GM18907 (cell line): Measurements from ENCODE around the gene COBL.

Experiments
- ATAC-seq: cut with Tn5 transposase; IDR thresholded peaks from one replicate; pipeline ENCODE4 v1.9.1; 2021; ENCODE audit warnings: mild to moderate bottlenecking, moderate library complexity; ENCODE audit not compliant: unreplicated experiment

The COBL gene

GRCh38 chr7:51082096-51082840 is 234.3 kb downstream of the COBL start:
- no peak for ATAC-seq

GRCh38 chr7:51081270-51081890 is 235.2 kb downstream of the COBL start:
- ATAC-seq: no peak

GRCh38 chr7:51080622-51081269 is 235.9 kb downstream of the COBL start:
- ATAC-seq: no peak

GRCh38 chr7:51080216-51080615 is 236.4 kb downstream of the COBL start:
- no peak for ATAC-seq

GRCh38 chr7:51079494-51079893 is 237.1 kb downstream of the COBL start:
- ATAC-seq: no peak

- no peak for ATAC-seq
Observed at GRCh38 chr7:51078653-51079052, 238.0 kb downstream of the COBL start.

- no peak for ATAC-seq
Observed at GRCh38 chr7:51077987-51078370, 238.6 kb downstream of the COBL start.

GRCh38 chr7:51077316-51077986 is 239.2 kb downstream of the COBL start:
- no peak for ATAC-seq

GRCh38 chr7:51075681-51076580 is 240.7 kb downstream of the COBL start:
- ATAC-seq: no peak

- ATAC-seq: no peak
Observed at GRCh38 chr7:51073171-51073570, 243.4 kb downstream of the COBL start.

- ATAC-seq: no peak
Observed at GRCh38 chr7:51072281-51072680, 244.3 kb downstream of the COBL start.

GRCh38 chr7:51071427-51071826 is 245.2 kb downstream of the COBL start:
- ATAC-seq: no peak

GRCh38 chr7:51070151-51070550 is 246.5 kb downstream of the COBL start:
- ATAC-seq: no peak

GRCh38 chr7:51069411-51070083 is 247.1 kb downstream of the COBL start:
- ATAC-seq: no peak

GRCh38 chr7:51068401-51068800 is 248.2 kb downstream of the COBL start:
- no peak for ATAC-seq

- peak; percentile 57 for ATAC-seq
Observed at GRCh38 chr7:51067757-51068156, 248.9 kb downstream of the COBL start.

GRCh38 chr7:51067258-51067657 is 249.4 kb downstream of the COBL start:
- ATAC-seq: peak; percentile 24

GRCh38 chr7:51066405-51066882 is 250.2 kb downstream of the COBL start:
- ATAC-seq: no peak

- no peak for ATAC-seq
Observed at GRCh38 chr7:51065766-51066165, 250.8 kb downstream of the COBL start.

GRCh38 chr7:51064688-51065087 is 251.9 kb downstream of the COBL start:
- no peak for ATAC-seq
